GM18499 (cell line): ENCODE data around the gene DAB2.

Experiments
- ATAC-seq: cut with Tn5 transposase; IDR thresholded peaks from one replicate; pipeline ENCODE4 v1.9.1; 2021; ENCODE audit warnings: moderate number of reproducible peaks; ENCODE audit not compliant: insufficient read depth, unreplicated experiment

DAB2 gene

DNA sequence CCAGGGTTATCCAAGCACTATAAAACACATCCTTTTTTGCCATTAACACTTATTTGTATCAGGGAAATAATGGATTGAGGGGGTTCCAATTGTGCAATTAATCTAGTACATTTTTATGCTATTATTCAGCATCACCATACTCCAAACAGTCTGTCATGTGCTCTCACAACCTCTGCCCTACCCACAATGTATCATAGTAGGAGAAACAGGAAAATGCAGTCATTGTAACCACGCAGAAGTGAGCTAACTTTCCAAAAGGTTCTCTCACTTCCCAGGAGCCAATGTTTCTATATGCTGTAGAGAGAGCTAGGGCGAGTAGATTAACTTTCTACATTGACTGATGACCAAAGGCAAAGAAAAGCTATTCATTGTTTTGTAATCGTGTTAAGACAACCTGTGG is 29.8 kb downstream of the DAB2 start:
- ATAC-seq = no peak

DNA sequence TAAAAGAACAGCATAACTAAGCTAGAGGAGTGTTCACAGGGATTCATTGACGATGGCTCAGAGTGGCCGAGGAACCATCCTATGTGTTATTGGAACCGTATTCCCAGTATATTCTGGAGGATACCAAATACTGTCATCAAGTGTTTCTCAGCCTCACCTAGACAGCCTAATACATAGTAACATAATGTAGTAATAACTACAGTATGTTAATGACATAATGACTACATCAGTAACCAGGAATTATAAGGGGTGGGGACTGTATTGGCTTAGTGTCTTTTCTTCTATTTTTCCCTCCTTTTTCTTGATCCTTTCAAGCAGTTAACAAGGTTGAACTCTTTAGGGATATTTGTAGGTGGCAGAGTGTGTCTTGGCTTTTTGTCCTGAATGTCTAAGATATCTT is 33.8 kb downstream of the DAB2 start:
- ATAC-seq = no peak

DNA sequence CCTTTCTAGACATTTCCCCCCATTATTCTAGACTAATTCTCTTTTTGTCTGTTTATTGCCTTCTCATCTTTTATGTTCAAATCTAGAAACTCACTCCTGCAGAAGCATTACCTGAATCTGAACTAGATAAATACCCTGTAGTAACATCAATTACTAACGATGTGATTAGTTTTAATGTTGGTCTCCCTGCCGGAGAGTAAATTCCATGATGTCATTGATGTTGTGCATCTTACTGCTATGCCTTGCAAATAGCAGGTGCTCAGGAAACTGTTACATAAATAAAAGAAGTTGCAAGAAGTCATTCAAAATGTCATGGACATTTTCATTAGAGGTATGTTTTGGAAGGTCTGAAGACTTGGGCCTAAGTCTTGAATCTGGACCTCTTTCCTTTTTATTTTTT is 37.5 kb downstream of the DAB2 start:
- ATAC-seq = no peak

DNA sequence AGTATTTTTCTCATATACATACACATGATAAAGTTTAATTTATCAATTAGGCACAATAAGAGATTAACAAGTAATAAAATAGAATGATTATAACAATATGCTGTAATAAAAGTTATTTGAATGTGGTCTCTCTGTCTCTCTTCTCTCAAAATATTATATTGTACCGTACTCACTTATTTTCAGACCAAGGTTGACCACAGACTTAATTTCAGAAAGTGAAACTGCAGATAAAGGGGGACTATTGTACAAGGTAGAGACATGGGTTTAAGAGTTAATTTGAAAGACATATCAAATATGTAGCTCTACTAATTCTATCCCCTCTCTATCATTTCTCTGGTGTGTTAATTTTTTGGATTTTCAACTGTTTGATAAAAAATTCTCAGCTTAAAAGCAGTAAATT is 40.5 kb downstream of the DAB2 start:
- ATAC-seq = no peak

DNA sequence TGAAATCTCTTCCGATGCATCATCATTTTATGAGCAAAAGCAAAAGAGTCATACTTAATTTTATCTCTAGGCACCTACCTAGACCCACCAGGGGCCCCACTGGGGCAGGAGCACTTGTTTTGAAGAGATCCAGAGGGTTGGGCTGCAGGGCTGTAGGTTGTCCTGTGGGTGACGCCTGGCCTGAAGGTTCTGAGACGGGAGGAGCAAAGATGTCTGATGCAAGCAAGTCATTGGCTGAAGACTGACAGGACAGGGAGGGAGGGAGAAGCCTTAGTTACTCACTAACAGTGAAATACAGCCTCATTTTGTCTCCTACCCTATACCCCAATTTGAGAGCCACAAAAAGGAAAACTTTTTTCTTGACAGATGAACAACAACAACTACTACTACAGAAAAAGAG is 43.4 kb downstream of the DAB2 start:
- no peak for ATAC-seq

DNA sequence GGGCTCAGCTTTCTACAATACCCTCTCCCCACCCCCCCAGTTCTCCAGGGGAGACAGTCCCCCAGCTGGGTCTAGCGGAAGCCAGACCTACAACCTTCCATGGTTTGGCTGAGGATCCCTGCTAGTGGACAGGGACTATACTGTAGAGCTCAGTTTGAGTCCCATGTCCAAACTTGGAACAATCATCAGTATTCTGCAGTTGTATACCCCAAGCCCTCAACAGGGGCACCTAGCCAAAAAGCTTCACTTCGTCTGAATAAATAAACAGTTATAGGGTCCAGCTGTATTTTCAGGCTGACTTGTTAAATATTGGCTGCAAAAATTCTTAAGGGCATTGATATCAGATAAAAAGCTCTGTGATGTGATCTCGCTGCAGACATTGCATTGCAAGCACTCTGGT is 45.1 kb downstream of the DAB2 start:
- no peak for ATAC-seq

DNA sequence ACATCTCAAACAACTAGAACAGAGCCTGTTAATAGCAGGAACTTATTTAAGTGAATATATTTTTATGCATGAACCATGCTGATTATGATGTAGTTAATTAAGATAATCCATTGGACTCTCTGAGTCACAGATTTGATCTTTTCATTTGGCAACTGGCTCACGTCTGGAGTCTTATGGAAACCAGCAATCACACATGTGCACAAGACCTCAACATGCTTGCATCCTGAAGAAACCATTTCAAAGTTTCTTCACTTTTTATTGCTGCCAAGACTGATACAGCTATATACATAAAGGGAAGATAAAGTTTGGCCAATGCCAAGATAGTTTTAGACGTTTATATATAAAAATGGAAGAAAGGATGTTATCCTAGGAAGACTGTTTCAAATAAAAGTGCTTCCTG is 47.2 kb downstream of the DAB2 start:
- ATAC-seq = no peak

DNA sequence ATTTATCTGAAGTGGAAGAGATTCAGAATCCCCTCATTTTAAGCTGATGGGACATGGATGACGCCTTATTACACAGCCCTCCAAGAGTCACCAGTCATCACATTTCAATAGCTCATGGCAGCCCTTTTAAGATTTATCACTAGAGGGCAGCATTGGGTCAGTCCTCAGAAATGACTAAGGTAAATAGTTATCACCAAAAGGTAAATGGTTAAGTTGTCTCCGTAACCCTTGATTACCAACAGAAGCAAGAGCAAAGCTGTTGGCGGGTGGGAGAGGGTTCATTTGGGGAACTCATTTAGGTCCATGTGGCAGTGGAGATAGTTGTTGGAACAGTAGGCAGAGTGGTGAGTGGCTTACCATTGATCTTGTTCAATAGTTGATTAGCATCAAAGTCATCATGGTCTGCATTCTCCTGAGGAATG is 48.5 kb downstream of the DAB2 start:
- no peak for ATAC-seq

DNA sequence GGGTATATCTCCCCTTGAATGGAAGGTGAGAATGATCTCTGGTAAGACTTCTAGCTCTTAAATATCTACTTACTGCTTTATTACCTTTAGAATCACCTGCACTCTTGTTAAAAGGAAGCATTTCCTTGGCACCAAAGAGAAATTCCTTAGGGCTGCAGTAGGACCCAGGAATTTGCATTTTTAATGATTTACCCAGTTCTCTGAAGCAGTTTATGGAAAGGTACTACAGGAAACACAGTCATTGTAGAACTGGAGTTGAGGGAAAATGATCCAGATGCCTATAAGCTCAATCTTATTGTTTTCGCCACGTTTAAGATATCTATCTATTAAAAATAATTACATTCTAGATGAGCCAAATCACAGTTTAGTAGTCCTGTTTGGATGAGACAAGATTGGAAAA is 51.0 kb downstream of the DAB2 start:
- no peak for ATAC-seq

DNA sequence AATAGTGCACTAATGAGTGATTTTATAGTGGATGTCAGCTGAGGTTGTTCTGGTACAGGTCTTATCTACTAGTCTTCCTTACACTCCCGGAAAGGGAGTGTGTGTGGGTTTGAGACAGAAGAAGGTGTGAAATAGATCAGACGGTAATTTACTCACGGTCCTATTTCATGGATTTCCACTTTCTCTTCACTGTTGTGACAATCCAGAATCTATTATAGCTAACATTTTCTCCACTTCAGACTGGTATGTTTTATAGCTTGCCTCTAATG is 53.5 kb downstream of the DAB2 start:
- ATAC-seq = no peak

DNA sequence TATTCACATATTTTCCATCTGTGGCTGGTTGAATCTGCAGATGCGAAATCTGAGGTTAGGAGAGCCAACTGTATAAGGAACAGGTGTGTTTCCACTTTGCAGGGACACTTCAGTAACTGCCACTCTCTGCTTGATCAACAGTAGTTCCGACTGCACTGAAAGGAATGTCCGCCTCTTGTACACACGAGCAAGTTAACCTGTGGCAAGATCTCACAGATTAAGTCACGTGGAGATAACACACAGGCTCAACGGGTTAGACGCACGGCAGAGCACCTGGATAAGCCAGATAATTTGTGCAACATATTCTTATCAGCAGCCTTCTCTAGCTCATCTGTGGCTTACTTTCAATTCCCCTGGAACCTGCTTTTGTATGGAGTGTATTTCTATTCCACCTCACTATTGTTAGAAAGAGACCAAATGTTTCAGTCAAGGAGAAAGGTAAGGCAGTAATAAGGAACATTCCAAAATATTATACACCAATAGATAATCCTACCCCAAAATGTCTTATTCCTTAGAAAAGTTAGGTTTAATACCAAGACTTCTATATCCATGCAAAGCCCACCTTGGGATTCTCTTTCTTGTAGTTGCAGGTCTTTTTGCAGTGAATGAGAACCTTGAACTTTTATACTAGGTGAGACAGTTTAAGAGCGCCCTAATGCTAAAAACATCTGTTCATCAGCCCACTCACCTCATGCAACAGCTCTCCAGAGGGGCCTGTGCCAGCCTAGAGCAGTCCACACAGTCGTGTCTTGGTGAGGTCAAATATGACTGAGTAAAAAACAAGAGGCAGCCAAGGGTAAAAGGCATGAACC is 54.0 kb downstream of the DAB2 start:
- no peak for ATAC-seq

DNA sequence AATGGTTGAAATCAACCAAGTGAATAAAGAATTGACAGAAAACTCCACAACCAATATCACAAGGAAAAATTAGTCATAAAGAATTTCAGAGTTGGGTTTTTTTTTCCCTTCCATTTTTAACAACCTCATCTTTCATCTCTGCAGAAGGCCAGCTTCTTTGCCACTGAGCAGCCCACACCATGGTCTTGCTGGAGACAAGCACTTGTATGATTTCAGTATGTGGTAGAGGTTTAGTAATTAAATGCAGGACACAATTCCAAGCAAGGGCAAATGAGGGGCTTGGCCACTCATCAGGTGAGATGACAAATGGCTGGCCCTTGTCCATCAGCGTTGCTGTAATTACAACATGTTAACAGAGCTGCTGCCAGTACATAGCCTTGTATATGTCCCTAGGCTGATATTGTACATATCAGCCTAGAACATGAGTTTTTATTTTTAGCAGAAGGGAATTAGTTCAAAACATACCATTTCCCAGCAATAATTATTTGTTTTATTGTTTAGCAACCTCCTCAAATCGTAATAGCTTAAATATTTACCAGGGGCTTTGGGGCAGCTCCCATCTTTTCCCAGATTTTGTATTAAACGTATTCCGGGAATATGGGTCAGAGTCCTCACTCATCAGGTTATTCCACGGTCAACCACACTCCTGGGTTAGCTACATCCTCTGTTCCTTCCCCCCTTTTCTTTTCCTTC is 55.5 kb downstream of the DAB2 start:
- no peak for ATAC-seq

DNA sequence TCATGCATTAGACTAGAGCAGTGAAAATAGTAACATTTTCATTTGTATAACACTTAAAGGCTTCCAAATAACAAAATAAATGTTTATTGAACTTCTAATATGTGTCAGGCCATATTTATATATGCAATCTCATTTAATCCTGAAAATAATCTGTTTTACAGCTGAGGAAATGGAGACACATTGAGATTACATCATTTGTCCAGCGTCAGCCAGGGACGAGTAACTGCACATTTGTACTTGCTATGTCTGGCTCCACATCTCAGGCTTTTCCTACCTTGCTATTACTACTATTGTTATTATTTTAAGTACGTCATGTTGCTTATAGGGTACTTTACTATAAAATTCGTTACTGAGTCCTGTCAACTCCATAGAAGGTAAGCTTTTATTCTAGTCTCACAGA is 56.7 kb downstream of the DAB2 start:
- ATAC-seq = no peak

DNA sequence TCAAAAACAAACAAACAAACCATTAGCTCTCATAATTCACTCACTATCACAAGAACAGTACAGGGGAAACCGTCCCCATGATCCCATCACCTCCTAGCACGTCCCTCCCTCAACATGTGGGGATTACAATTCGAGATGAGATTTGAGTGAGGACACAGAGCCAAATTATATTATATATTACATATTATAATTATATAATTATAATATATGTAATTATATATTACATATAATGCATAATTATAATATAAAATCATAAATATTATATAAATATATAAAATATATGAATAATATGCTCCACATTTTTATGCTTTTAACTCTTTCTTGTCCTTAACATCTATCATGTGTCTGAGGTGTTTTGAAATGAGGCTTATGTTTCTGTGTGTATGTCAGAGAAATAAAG is 57.1 kb downstream of the DAB2 start:
- no peak for ATAC-seq

DNA sequence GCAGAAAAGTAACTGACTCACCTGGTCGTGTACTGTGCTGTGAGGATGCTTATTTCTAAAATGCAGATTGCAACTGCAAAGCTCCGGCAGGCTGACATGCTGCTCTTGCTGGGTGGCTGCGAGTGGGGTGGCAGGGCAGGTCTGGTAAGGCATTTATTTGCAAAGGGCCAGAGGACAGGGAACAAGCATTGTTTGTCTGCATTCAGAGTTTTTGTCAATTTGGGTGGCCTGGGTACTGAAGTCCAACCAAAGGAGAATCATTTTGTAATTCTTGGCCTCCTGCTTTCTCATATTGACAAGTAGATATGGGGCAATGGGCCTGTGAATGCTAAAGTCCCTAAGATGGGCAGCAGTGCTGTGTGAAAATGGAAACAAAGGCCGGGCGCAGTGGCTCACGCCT is 60.4 kb downstream of the DAB2 start, which contains the start of gene C9:
C9 (minus strand) TSS at position 129 of the 400 bp plus-strand sequence; CDS start at position 98, 31 bp downstream.
- ATAC-seq = no peak

DNA sequence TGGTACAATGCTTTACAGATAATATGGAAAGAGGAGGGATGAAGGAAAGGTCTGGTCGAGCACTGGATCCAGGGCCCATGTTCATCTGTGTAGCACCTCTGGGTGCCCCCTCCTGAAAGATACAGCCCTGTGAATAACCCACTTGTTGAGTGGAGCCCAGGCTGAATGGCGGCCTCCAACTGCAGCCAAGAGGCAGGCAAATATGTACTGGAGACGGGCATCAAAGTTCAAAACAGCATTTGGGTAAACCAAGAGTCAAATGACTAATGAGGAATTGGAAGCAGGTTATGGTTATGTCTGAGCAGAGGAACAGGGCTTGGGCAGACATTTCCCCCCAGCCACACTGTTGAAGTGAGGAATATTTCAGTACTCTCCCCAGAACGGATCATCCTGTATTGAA is 61.6 kb downstream of the DAB2 start:
- ATAC-seq = no peak

DNA sequence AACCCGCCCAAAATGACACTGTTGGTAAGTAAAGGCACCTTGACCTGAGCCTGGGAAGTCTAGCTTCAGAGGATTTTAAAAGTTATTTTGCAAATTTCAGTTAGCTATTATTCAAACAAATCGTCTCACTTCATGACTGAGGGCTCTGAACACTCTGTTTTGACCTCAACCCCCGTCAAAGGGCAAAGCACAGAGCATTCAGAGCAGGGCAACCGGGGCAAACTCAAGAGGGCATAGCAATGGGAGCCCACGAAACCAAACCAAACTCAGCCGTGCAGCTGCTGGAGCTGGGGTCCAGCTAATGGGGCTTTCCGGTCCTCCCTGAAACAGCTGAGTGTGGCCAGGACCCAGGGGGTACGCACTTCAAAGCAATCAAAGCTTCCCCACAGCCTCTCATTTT is 62.1 kb downstream of the DAB2 start:
- ATAC-seq = no peak

DNA sequence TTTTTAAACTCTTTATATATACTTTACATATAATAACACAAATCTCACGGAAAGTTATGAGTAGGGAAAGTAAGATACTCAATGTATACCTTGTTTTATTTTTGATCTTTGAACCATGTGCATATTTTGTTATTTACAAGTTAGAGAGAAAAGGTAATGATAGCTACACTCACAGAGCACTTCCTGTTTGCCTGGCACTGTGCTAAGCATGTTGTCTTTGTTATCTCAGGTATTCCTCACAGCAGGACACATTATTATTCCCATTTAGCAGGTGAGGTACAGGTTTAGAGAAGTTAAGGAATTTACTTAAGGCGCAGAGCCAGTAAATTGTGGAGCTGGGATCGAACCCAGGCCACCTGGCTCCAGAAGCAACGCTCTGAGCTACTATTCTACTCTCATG is 63.5 kb downstream of the DAB2 start:
- no peak for ATAC-seq

DNA sequence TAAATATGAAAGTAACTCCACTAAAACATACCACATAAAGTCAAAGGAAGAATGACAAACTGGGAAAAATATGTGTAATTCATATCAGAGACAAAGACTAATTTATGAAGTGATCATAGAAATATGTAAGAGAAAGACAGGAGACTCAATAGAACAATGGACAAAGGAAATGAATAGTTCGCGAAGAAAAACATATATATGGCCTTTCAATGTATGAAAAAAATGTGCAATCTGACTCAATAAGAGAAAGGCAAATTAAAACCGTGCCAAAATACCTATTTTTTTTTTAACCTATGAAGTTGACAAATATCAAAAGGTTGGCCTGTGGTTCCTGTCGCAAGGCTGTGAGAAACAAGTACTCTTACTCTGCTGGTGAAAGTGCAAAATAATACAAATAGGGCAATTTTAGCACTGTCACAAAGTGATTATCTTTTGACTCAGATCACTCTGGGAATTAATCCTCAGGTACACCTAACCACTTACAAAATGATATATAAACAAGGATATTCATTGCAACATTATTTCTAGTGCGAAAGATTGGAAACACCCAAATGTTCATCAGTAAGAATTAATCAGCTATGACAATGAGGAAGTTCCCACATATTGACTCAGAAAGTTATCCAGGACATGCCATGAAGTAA is 64.2 kb downstream of the DAB2 start:
- ATAC-seq = no peak

DNA sequence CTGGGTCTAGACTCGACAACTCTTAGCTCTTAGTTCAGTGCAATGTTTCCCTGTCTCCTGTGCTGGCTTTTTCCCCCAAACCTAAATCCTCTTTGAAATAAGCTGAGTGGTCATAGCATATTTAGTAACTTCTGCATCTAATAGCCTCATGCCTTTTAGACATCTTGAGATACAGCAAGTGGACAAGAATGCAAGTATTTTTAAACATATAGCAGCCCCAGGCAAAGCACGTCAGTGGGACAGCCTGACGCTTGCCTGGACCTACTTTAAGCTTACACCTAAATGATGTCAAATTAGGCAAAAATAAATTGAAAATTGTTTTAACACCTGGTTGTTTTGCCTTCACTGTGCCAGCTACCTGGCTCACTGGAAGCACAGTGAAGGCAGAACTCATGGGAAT is 68.5 kb downstream of the DAB2 start:
- no peak for ATAC-seq

DNA sequence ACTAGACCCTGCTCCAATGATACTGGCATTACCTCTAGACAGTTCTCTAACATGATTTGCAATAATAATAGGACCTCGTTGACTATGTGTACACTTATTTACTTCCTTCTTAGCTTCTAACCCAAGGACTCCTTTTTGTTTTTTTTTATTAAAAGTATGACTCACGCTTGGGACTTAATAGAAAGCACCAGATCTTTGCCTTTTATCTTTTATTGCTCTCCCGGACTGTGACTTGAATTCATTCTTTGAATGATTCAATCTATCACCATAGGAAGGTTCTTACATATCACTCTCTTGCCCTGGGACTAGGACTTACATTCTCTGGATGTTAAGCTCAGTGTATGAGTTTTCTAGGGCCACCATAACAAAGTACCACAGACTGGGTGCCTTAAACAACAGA is 69.5 kb downstream of the DAB2 start:
- no peak for ATAC-seq
